Activated gamma-delta T cell treated with anti-CD3 and anti-CD28 coated beads, Interleukin-2, amount 50 U/mL, for 16 hours (primary cell): ENCODE results near the gene MBTPS1.

Experiments used
- DNase-seq: peaks from one replicate; pipeline ENCODE4 v3.0.0-alpha.2; 2020; ENCODE audit warnings: low read depth

MBTPS1 gene

GRCh38 chr16:84074721-84075120, 42.0 kb downstream of the MBTPS1 start:
- DNase-seq: no peak

- DNase-seq: no peak
Observed at GRCh38 chr16:84072014-84072413, 44.7 kb downstream of the MBTPS1 start.

GRCh38 chr16:84071121-84071520, 45.6 kb downstream of the MBTPS1 start:
- DNase-seq: no peak

- DNase-seq: no peak
Observed at GRCh38 chr16:84069540-84069939, 47.2 kb downstream of the MBTPS1 start.

GRCh38 chr16:84068783-84069462, 47.8 kb downstream of the MBTPS1 start:
- DNase-seq: no peak

- no peak for DNase-seq
Observed at GRCh38 chr16:84068041-84068440, 48.7 kb downstream of the MBTPS1 start.

- no peak for DNase-seq
Observed at GRCh38 chr16:84067640-84068039, 49.1 kb downstream of the MBTPS1 start.

- DNase-seq: no peak
Observed at GRCh38 chr16:84065536-84066132, 51.1 kb downstream of the MBTPS1 start.

- no peak for DNase-seq
Observed at GRCh38 chr16:84063980-84064379, 52.8 kb downstream of the MBTPS1 start.

GRCh38 chr16:84062734-84063640, 53.8 kb downstream of the MBTPS1 start:
- DNase-seq: peak; percentile 50

- no peak for DNase-seq
Observed at GRCh38 chr16:84061236-84061819, 55.4 kb downstream of the MBTPS1 start.

- no peak for DNase-seq
Observed at GRCh38 chr16:84059946-84060901, 56.5 kb downstream of the MBTPS1 start.

- no peak for DNase-seq
Observed at GRCh38 chr16:84059111-84059510, 57.6 kb downstream of the MBTPS1 start.

GRCh38 chr16:84058664-84059063, 58.1 kb downstream of the MBTPS1 start:
- DNase-seq: no peak

GRCh38 chr16:84058211-84058610, 58.5 kb downstream of the MBTPS1 start:
- no peak for DNase-seq

GRCh38 chr16:84056933-84057332, 59.8 kb downstream of the MBTPS1 start:
- DNase-seq: no peak

- DNase-seq: no peak
Observed at GRCh38 chr16:84055801-84056634, 60.7 kb downstream of the MBTPS1 start.

GRCh38 chr16:84055366-84055765, 61.4 kb downstream of the MBTPS1 start:
- DNase-seq: no peak

GRCh38 chr16:84054916-84055315, 61.8 kb downstream of the MBTPS1 start:
- DNase-seq: no peak

- no peak for DNase-seq
Observed at GRCh38 chr16:84054271-84054670, 62.5 kb downstream of the MBTPS1 start.
